B cell (primary cell): ENCODE data around the gene KLHL24. TPM values are rescaled to one million over a fixed set of nuclear protein-coding genes. Genes with fewer than 3 reads are reported as not detected.
A peak's percentile ranks its signal among the peaks of the same experiment; 100 is the strongest.

Experiments used
- ATAC-seq: fragments of 200-7000 bp; cut with Tn5 transposase; one replicate; pipeline ENCODE4 v1.10.0; 2021; ENCODE audit warnings: low read depth, mild to moderate bottlenecking, moderate number of reproducible peaks, moderate library complexity
- CTCF ChIA-PET: fragments of 350-600 bp; sonication (Branson Sonifier 250); formaldehyde crosslinking; loops from one replicate; lab custom pipeline; 2021; ENCODE audit warnings: antibody characterized with exemption, inconsistent platforms; lab: Charles Lee
- POLR2A ChIA-PET: fragments of 350-600 bp; sonication (Branson Sonifier 250); formaldehyde crosslinking; loops from one replicate; lab custom pipeline; 2021; ENCODE audit warnings: antibody characterized with exemption; lab: Charles Lee
- DNase-seq: peaks from one replicate; pipeline ENCODE4 v3.0.0; 2013
- H2AFZ ChIP-seq: 2 replicates; pipeline ENCODE4 v1.6.1; 2012; ENCODE audit warnings: mild to moderate bottlenecking, low read depth, low read length; ENCODE audit not compliant: insufficient read depth, poor library complexity, severe bottlenecking
- H3K27ac ChIP-seq, 2 donors: 1 replicate in 1 of 2; 2 replicates in 1 of 2; pipeline ENCODE4 v1.5.1; 2012 to 2013; ENCODE audit warnings: low read length in 2 of 2, mild to moderate bottlenecking in 2 of 2, moderate library complexity in 1 of 2
- H3K27me3 ChIP-seq, 4 experiments: fragments of 200-600 bp in 1 of 4; sonication (generic) in 1 of 4; replicated peaks in 1 of 4; 1 replicate in 2 of 4; 2 replicates in 2 of 4; pipeline versions ENCODE4 v1.6.1 to v1.7.0; 2013 to 2016; ENCODE audit warnings: low read length in 3 of 4, mild to moderate bottlenecking in 2 of 4, mixed read lengths in 1 of 4, moderate library complexity in 1 of 4; ENCODE audit not compliant: insufficient read depth in 4 of 4, control insufficient read depth in 3 of 4; ENCODE audit errors: control extremely low read depth in 1 of 4
- H3K36me3 ChIP-seq, 2 experiments: replicated peaks in 1 of 2; 1 replicate in 1 of 2; 2 replicates in 1 of 2; pipeline versions ENCODE4 v1.6.1 to v1.7.1; 2013; ENCODE audit warnings: low read length in 1 of 2; ENCODE audit not compliant: insufficient read depth in 2 of 2, control insufficient read depth in 1 of 2; ENCODE audit errors: control extremely low read depth in 1 of 2, extremely low read depth in 1 of 2
- H3K4me1 ChIP-seq, 2 donors: fragments of 200-600 bp in 1 of 2; sonication (generic) in 1 of 2; 1 replicate in 1 of 2; 2 replicates in 1 of 2; pipeline versions ENCODE4 v1.5.1 to v1.6.1; 2013 to 2017; ENCODE audit warnings: low read length in 2 of 2; ENCODE audit not compliant: control insufficient read depth in 2 of 2, insufficient read depth in 2 of 2
- H3K4me2 ChIP-seq: replicated peaks from 2 replicates; pipeline ENCODE3; 2012; ENCODE audit warnings: mild to moderate bottlenecking, low read depth, low read length; ENCODE audit not compliant: poor library complexity, severe bottlenecking
- H3K4me3 ChIP-seq, 5 experiments: fragments of 200-600 bp in 1 of 5; sonication (generic) in 1 of 5; 1 replicate in 3 of 5; 2 replicates in 2 of 5; pipeline versions ENCODE4 v1.5.1 to v1.7.0; 2011 to 2016; ENCODE audit warnings: low read length in 4 of 5, mild to moderate bottlenecking in 4 of 5, low read depth in 2 of 5, control low read depth in 1 of 5, moderate library complexity in 1 of 5; ENCODE audit not compliant: insufficient read depth in 1 of 5; ENCODE audit errors: control extremely low read depth in 1 of 5, extremely low read depth in 1 of 5
- H3K79me2 ChIP-seq: fragments of 200-600 bp; sonication (generic); one replicate; pipeline ENCODE4 v1.6.0; 2016; ENCODE audit warnings: low read length; ENCODE audit not compliant: control insufficient read depth, insufficient read depth
- H3K9ac ChIP-seq: fragments of 200-600 bp; sonication (generic); 2 replicates; pipeline ENCODE4 v1.6.1; 2017; ENCODE audit warnings: mild to moderate bottlenecking, low read length, moderate library complexity
- H3K9me3 ChIP-seq, 3 donors: one replicate each; pipeline versions ENCODE4 v1.6.1 to v1.7.1; 2013; ENCODE audit warnings: low read length in 2 of 3; ENCODE audit not compliant: control insufficient read depth in 2 of 3, insufficient read depth in 1 of 3; ENCODE audit errors: control extremely low read depth in 1 of 3
- H4K20me1 ChIP-seq: 2 replicates; pipeline ENCODE4 v1.6.0; 2012; ENCODE audit warnings: mild to moderate bottlenecking, low read length; ENCODE audit not compliant: insufficient read depth, control insufficient read depth, poor library complexity, severe bottlenecking
- H3K27ac Mint-ChIP-seq: one replicate; pipeline ENCODE4 v1.8.0; 2021; ENCODE audit warnings: mixed read lengths
- H3K27me3 Mint-ChIP-seq: one replicate; pipeline ENCODE4 v1.8.0; 2021; ENCODE audit warnings: mixed read lengths
- H3K4me1 Mint-ChIP-seq: one replicate; pipeline ENCODE4 v1.8.0; 2021; ENCODE audit warnings: mixed read lengths
- H3K4me3 Mint-ChIP-seq: one replicate; pipeline ENCODE4 v1.8.0; 2021; ENCODE audit warnings: mixed read lengths
- H3K9me3 Mint-ChIP-seq: one replicate; pipeline ENCODE4 v1.8.0; 2022; ENCODE audit warnings: mixed read lengths; ENCODE audit not compliant: insufficient read depth
- CTCF ChIP-seq: fragments of 200-600 bp; IDR thresholded peaks from one replicate; pipeline ENCODE4 v1.8.0; 2022; ENCODE audit warnings: antibody characterized with exemption, mild to moderate bottlenecking
- EZH2 ChIP-seq: IDR thresholded peaks from 2 replicates; pipeline ENCODE4 v1.6.1; 2012; ENCODE audit warnings: borderline replicate concordance, low read depth, mild to moderate bottlenecking, moderate library complexity, low read length; ENCODE audit not compliant: insufficient read depth, poor library complexity, severe bottlenecking
- WGBS: methylation state at CpG from one replicate; pipeline ENCODE4 v1.1.5; 2013; ENCODE audit warnings: missing lambda C conversion rate; ENCODE audit not compliant: insufficient coverage; 5-methylcytosine and 5-hydroxymethylcytosine counted together
- intact Hi-C: fragments of 100-400 bp; cut with micrococcal nuclease; formaldehyde crosslinking; loops from one replicate; pipeline ENCODE4 v1.10.0; 2022
- polyA plus RNA-seq: library from polyadenylated mRNA; depleted of rRNA; stranded (reverse); fragments of >200 nt; gene quantifications from 2 replicates; pipeline ENCODE4 v1.2.3, GENCODE V29; 2012
- total RNA-seq, 2 donors: library from RNA; stranded (reverse); fragments of 120-200 nt in 1 of 2; gene quantifications; 1 replicate in 1 of 2; 2 replicates in 1 of 2; pipeline versions ENCODE4 v1.2.3 to v1.2.4, GENCODE V29; 2013 to 2022

Gene KLHL24
- total and polyA plus RNA-seq, 2 donors (not counting 1 experiment from before 2014, with no cell fraction given), result 37.4 to 134 TPM

- H2AFZ ChIP-seq, result no peak overlapping the region
- no peak overlapping the region for H3K4me3 ChIP-seq
- POLR2A ChIA-PET, result no interaction called here
- peaks cover 0 to 3% (median 0%) of the 10 kb centered on the region in 3 donors for H3K9me3 ChIP-seq
- WGBS, result 19% methylated on average over 4 of the region's 5 CpGs
- H3K4me1 ChIP-seq, result peaks cover 26 to 44% of the 10 kb centered on the region in 2 donors
- H3K79me2 ChIP-seq, result no peaks in the 10 kb centered on the region
- intact Hi-C loops, result no loop called here
- H3K4me2 ChIP-seq, result peak overlapping the region; percentile 35
- no peak overlapping the region for H3K27ac Mint-ChIP-seq
- no peak overlapping the region for H3K27ac ChIP-seq
- no peaks in the 10 kb centered on the region for H3K9me3 Mint-ChIP-seq
- peak overlapping the region; percentile 1 for H3K4me3 Mint-ChIP-seq
- TF ChIP-seq CTCF (no peak), EZH2 (no peak)
- no peaks in the 10 kb centered on the region for H3K36me3 ChIP-seq
- H3K27me3 ChIP-seq, result peaks cover 0 to 4% (median 0%) of the 10 kb centered on the region in 4 experiments
- no peak overlapping the region for H3K9ac ChIP-seq
- CTCF ChIA-PET, result no interaction called here
- peaks cover 48% of the 10 kb centered on the region for H3K4me1 Mint-ChIP-seq
- peaks cover 5% of the 10 kb centered on the region for H3K27me3 Mint-ChIP-seq
- ATAC-seq, result no peak
- no peak for DNase-seq
- peaks cover 3% of the 10 kb centered on the region for H4K20me1 ChIP-seq
Observed at GRCh38 chr3:183586477-183586876, 48.9 kb upstream of the KLHL24 start.

- Histone ChIP-seq H3K36me3 (no peaks in the 10 kb centered on the region), H3K9ac (no peak overlapping the region), H3K27me3 (peaks cover 0 to 4% (median 0%) of the 10 kb centered on the region in 4 experiments), H3K4me1 (peaks cover 35 to 53% of the 10 kb centered on the region in 2 donors), H3K4me3 (no peak overlapping the region), H3K27ac (no peak overlapping the region), H4K20me1 (peaks cover 6% of the 10 kb centered on the region), H3K9me3 (peaks cover 0 to 3% (median 0%) of the 10 kb centered on the region in 3 donors), H3K4me2 (peak overlapping the region; percentile 42), H3K79me2 (no peaks in the 10 kb centered on the region), H2AFZ (no peak overlapping the region)
- CTCF ChIA-PET, result interaction anchor here (0.6 kb wide), 1 partner anchor 180 kb away, joined by 3 read pairs; no protein-coding TSS in a partner anchor
- ATAC-seq, result peak; percentile 23
- H3K27me3 Mint-ChIP-seq, result peaks cover 5% of the 10 kb centered on the region
- TF ChIP-seq CTCF (no peak), EZH2 (no peak)
- H3K4me3 Mint-ChIP-seq, result peak overlapping the region; percentile 60
- DNase-seq, result peak; percentile 42
- H3K27ac Mint-ChIP-seq, result peak overlapping the region; percentile 47
- peaks cover 55% of the 10 kb centered on the region for H3K4me1 Mint-ChIP-seq
- WGBS, result 39% methylated on average over 2 of the region's 2 CpGs
- POLR2A ChIA-PET, result interaction anchor here (0.6 kb wide), 1 partner anchor 14 kb away, joined by 3 read pairs; no protein-coding TSS in a partner anchor
- H3K9me3 Mint-ChIP-seq, result no peaks in the 10 kb centered on the region
- intact Hi-C loops, result no loop called here
Observed at GRCh38 chr3:183587336-183587735, 48.1 kb upstream of the KLHL24 start.
